ENCODE data around the gene KIRREL2.

DNA sequence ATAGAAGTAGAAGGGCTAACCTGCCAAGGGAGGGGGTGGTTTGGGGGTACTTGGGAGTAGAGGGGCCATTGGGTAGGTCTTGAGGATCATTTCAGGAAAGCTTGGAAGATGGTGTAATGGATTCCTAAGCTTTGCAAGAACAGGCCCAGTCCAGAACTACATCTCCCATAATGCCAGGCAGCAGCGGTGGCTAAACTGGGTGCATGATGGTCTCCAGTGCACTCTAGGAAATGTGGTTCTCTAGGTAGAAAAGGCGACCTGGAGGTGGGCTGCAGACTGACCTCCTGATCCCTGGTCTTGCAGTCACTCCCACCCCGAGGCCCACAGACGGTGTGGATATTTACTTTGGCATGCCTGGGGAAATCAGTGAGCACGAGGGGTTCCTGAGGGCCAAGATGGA lies 15.5 kb downstream of the KIRREL2 start:
- TF ChIP-seq, protein P1, sequence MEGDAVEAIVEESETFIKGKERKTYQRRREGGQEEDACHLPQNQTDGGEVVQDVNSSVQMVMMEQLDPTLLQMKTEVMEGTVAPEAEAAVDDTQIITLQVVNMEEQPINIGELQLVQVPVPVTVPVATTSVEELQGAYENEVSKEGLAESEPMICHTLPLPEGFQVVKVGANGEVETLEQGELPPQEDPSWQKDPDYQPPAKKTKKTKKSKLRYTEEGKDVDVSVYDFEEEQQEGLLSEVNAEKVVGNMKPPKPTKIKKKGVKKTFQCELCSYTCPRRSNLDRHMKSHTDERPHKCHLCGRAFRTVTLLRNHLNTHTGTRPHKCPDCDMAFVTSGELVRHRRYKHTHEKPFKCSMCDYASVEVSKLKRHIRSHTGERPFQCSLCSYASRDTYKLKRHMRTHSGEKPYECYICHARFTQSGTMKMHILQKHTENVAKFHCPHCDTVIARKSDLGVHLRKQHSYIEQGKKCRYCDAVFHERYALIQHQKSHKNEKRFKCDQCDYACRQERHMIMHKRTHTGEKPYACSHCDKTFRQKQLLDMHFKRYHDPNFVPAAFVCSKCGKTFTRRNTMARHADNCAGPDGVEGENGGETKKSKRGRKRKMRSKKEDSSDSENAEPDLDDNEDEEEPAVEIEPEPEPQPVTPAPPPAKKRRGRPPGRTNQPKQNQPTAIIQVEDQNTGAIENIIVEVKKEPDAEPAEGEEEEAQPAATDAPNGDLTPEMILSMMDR (IDR thresholded peaks at IDR 0.05), result no peak
- TF ChIP-seq POLR2A (IDR thresholded peaks at IDR 0.05) (no peak), POLR2AphosphoS5 (IDR thresholded peaks at IDR 0.05; ENCODE audit: insufficient read depth in 1 of 2, low read depth in 1 of 2) (no peak)

Data from vagina (tissue), 2 donors.